Measurements from ENCODE around the gene MAML2. TPM values are rescaled to one million over a fixed set of nuclear protein-coding genes. Genes with fewer than 3 reads are reported as not detected.
A peak's percentile ranks its signal among the peaks of the same experiment; 100 is the strongest.

Gene MAML2
- total RNA-seq, 1 donor from 2014 or later = 31.5 TPM

- no peak for TF ChIP-seq CTCF (IDR thresholded peaks at IDR 0.05)
- H3K27me3 ChIP-seq (ENCODE audit: low read depth) = no peaks in the 10 kb centered on the region
- intact Hi-C loops (cut with DNase I) = no loop called here
- peaks cover 48% of the 10 kb centered on the region for H3K4me1 ChIP-seq
- no peak for DNase-seq
- no peaks in the 10 kb centered on the region for H3K9me3 ChIP-seq
- H3K4me3 ChIP-seq = no peak overlapping the region
- H3K36me3 ChIP-seq = no peaks in the 10 kb centered on the region
- H3K27ac ChIP-seq = peak overlapping the region; percentile 46
- peak in 1 of 2 donors; percentile 11 for ATAC-seq
These were observed 244.3 kb downstream of the MAML2 start for GRCh38 chr11:96098511-96099241.

- peak overlapping the region; percentile 57 for H3K27ac ChIP-seq
- TF ChIP-seq CTCF (IDR thresholded peaks at IDR 0.05) = no peak
- intact Hi-C loops (cut with DNase I) = no loop called here
- H3K4me3 ChIP-seq = no peak overlapping the region
- ATAC-seq (no peak), DNase-seq (no peak)
- no peaks in the 10 kb centered on the region for H3K27me3 ChIP-seq (ENCODE audit: low read depth)
- H3K36me3 ChIP-seq = peaks cover 1% of the 10 kb centered on the region
- no peaks in the 10 kb centered on the region for H3K9me3 ChIP-seq
- peaks cover 45% of the 10 kb centered on the region for H3K4me1 ChIP-seq
These were observed 245.1 kb downstream of the MAML2 start for GRCh38 chr11:96097844-96098421.

GRCh38 chr11:96096360-96096759, 246.6 kb downstream of the MAML2 start:
- intact Hi-C loops (cut with DNase I) = no loop called here
- Histone ChIP-seq H3K4me1 (peaks cover 42% of the 10 kb centered on the region), H3K27ac (peak overlapping the region; percentile 57), H3K9me3 (no peaks in the 10 kb centered on the region), H3K4me3 (no peak overlapping the region), H3K36me3 (peaks cover 8% of the 10 kb centered on the region), H3K27me3 (ENCODE audit: low read depth) (no peaks in the 10 kb centered on the region)
- DNase-seq = no peak
- no peak for TF ChIP-seq CTCF (IDR thresholded peaks at IDR 0.05)
- ATAC-seq = peak; percentile 40 to 55

- no peak for TF ChIP-seq CTCF (IDR thresholded peaks at IDR 0.05)
- DNase-seq = no peak
- Histone ChIP-seq H3K27me3 (ENCODE audit: low read depth) (no peaks in the 10 kb centered on the region), H3K4me3 (no peak overlapping the region), H3K27ac (peak overlapping the region; percentile 57), H3K4me1 (peaks cover 44% of the 10 kb centered on the region), H3K9me3 (no peaks in the 10 kb centered on the region), H3K36me3 (peaks cover 8% of the 10 kb centered on the region)
- peak; percentile 87 to 90 for ATAC-seq
- intact Hi-C loops (cut with DNase I) = no loop called here
These were observed 247.1 kb downstream of the MAML2 start for GRCh38 chr11:96095884-96096303.

GRCh38 chr11:96094156-96094555, 248.8 kb downstream of the MAML2 start:
- Histone ChIP-seq H3K4me3 (no peak overlapping the region), H3K27me3 (ENCODE audit: low read depth) (no peaks in the 10 kb centered on the region), H3K27ac (no peak overlapping the region), H3K9me3 (no peaks in the 10 kb centered on the region), H3K36me3 (peaks cover 8% of the 10 kb centered on the region), H3K4me1 (peaks cover 52% of the 10 kb centered on the region)
- intact Hi-C loops (cut with DNase I) = no loop called here
- ATAC-seq (no peak), DNase-seq (no peak)
- TF ChIP-seq CTCF (IDR thresholded peaks at IDR 0.05) = no peak
